GM12891 (cell line): ENCODE results near the gene CEBPG.

Experiments
- DNase-seq: peaks from one replicate; pipeline ENCODE4 v3.0.0; 2011; ENCODE audit warnings: low spot score; ENCODE audit not compliant: insufficient read length
- FAIRE-seq: peaks from 2 replicates; lab custom pipeline; 2011; peaks lifted over from hg19 to GRCh38; lab: Jason Lieb, UNC
- PAX5 ChIP-seq: IDR thresholded peaks from 2 replicates; pipeline ENCODE4 v1.6.1; 2011; ENCODE audit warnings: low read length, moderate library complexity, mild to moderate bottlenecking; ENCODE audit not compliant: insufficient read depth, severe bottlenecking
- POLR2A ChIP-seq: IDR thresholded peaks from 2 replicates; pipeline ENCODE4 v1.6.1; 2011; ENCODE audit warnings: low read depth, low read length, control low read depth
- POLR2AphosphoS5 ChIP-seq: IDR thresholded peaks from 2 replicates; pipeline ENCODE4 v1.6.1; 2011; ENCODE audit warnings: low read depth, low read length, control low read depth
- POU2F2 ChIP-seq: IDR thresholded peaks from 2 replicates; pipeline ENCODE4 v1.6.1; 2011; ENCODE audit warnings: low read depth, mild to moderate bottlenecking, control low read depth, low read length, moderate library complexity
- SPI1 ChIP-seq: IDR thresholded peaks from 2 replicates; pipeline ENCODE4 v1.6.1; 2011; ENCODE audit warnings: low read depth, low read length, control low read depth
- TAF1 ChIP-seq: IDR thresholded peaks from 2 replicates; pipeline ENCODE4 v1.6.1; 2011; ENCODE audit warnings: low read depth, low read length, control low read depth

The CEBPG gene

GRCh38 chr19:33411621-33412180 lies 38.2 kb downstream of the CEBPG start:
- TF ChIP-seq POU2F2 (no peak), POLR2AphosphoS5 (no peak), TAF1 (no peak), SPI1 (no peak), POLR2A (no peak), PAX5 (no peak)
- FAIRE-seq (no peak), DNase-seq (no peak)

DNA sequence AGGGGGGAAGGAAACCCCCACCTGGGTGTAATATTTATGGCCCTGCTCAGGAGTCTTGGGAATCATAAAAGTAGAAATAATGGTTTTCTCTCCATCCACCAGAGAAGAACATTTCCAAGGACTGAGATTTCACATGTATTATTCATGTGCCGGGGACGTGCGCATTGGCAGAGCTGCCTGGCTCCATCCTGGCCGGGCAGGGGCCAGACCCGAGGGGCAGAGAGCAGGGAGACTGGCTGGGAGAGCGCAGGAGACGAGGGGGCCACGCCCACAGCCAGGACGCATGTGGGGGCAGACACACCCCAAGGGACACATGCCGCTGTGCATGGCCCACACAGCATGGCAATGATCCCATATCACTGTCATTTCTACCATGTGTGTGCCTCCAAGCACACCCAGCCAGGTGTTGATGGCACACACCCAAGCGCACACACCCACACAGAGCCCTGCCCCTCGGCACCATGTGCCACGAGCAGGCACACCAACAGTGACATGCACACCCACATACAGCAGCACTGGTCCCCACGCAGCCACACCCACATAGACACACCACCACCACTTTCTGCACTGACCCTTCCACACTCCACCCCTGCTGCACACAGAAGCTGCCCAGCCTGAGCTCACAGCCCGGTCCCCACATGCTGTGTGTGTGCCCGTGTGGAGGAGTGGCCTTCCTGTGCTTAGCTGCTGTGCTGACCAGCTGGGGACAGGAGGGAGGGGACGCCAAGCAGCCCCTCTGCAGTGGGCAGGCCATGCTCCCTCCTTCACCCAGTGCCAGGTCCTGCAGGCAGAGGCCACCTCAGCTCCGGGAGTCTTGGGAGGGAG lies 39.3 kb downstream of the CEBPG start:
- FAIRE-seq = no peak
- TF ChIP-seq POLR2A (no peak), PAX5 (no peak), SPI1 (no peak), POLR2AphosphoS5 (no peak), TAF1 (no peak), POU2F2 (no peak)
- no peak for DNase-seq

GRCh38 chr19:33413426-33413725 lies 39.9 kb downstream of the CEBPG start:
- FAIRE-seq = no peak
- TF ChIP-seq POLR2A (no peak), POLR2AphosphoS5 (no peak), TAF1 (no peak), PAX5 (no peak), POU2F2 (no peak), SPI1 (no peak)
- no peak for DNase-seq

DNA sequence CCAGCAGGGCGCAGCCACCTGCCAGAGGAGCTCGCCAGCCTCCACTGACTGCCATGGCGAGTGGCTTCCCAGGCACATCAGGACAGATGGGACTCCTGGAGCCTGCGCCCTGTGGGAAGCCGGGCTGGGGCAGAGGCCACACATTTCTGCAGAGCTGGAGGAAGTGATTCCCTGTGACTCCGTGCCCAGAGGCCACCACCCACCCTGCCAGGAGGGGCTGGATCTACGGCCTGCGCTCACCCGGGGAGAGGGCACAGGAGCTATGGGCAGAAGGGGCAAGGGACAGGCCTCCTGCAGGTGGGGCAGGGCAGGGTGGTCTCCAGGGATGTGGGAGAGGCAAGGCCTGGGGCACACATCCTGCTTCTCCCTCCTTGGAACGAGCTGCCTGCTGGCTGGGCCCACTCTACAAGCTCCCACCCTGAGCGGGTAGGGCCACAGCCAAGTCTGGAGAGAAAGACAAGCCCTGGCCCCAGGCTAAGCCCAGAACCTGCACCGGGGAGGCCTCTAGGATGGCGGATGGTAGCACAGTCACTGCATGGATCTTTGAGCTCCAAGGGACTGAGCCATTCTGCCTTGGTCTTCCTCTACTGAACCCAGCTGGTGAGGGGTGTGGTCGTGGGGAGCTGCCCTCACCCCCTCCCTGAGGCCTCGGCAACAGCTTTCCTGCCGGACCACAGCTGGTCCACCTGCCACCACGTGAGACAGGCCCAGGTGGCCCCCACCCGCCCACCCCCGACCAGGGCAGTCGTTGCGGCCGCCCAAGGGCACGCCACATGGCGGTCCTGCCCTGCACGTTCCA lies 40.6 kb downstream of the CEBPG start:
- DNase-seq (no peak), FAIRE-seq (no peak)
- TF ChIP-seq PAX5 (no peak), POU2F2 (no peak), POLR2AphosphoS5 (no peak), TAF1 (no peak), POLR2A (no peak), SPI1 (no peak)

- FAIRE-seq (no peak), DNase-seq (no peak)
- no peak for TF ChIP-seq POLR2A
- TF ChIP-seq TAF1 = no peak
- no peak for TF ChIP-seq PAX5
Measured at GRCh38 chr19:33414667-33415605, 41.4 kb downstream of the CEBPG start.

GRCh38 chr19:33416307-33417215 lies 43.1 kb downstream of the CEBPG start:
- peak; percentile 84 for FAIRE-seq
- peak; percentile 92 for DNase-seq
- no peak for TF ChIP-seq SPI1
- no peak for TF ChIP-seq TAF1
- TF ChIP-seq POU2F2 = no peak
- no peak for TF ChIP-seq POLR2A
- TF ChIP-seq PAX5 = no peak
- TF ChIP-seq POLR2AphosphoS5 = no peak

- no peak for TF ChIP-seq SPI1
- no peak for TF ChIP-seq POLR2A
- no peak for TF ChIP-seq POLR2AphosphoS5
- no peak for TF ChIP-seq POU2F2
- no peak for TF ChIP-seq PAX5
- no peak for TF ChIP-seq TAF1
- no peak for DNase-seq
- FAIRE-seq = no peak
Measured at GRCh38 chr19:33417751-33418150, 44.2 kb downstream of the CEBPG start.

GRCh38 chr19:33418461-33418860 lies 45.0 kb downstream of the CEBPG start:
- no peak for DNase-seq

More at GRCh38 chr19:33418461-33418860, 45.0 kb downstream of the CEBPG start:
- FAIRE-seq = no peak
- TF ChIP-seq POLR2A (no peak), TAF1 (no peak), PAX5 (no peak), POU2F2 (no peak)
